Nephron (organoid): ENCODE data around the gene RAB32.

Experiments
- H3K27ac Mint-ChIP-seq, 3 experiments: 2 replicates each; pipeline ENCODE4 v1.8.0; 2020; ENCODE audit warnings: mixed read lengths in 3 of 3, mild to moderate bottlenecking in 2 of 3, moderate library complexity in 1 of 3
- H3K27me3 Mint-ChIP-seq: 2 replicates; pipeline ENCODE4 v1.8.0; 2021; ENCODE audit warnings: low read depth, mild to moderate bottlenecking, moderate library complexity, mixed read lengths
- H3K36me3 Mint-ChIP-seq: 2 replicates; pipeline ENCODE4 v1.8.0; 2020; ENCODE audit warnings: low read depth, mixed read lengths
- H3K4me1 Mint-ChIP-seq: 2 replicates; pipeline ENCODE4 v1.8.0; 2020; ENCODE audit warnings: mixed read lengths
- H3K4me3 Mint-ChIP-seq, 3 experiments: 2 replicates each; pipeline ENCODE4 v1.8.0; 2020; ENCODE audit warnings: mild to moderate bottlenecking in 3 of 3, mixed read lengths in 3 of 3, moderate library complexity in 2 of 3
- H3K9me3 Mint-ChIP-seq: 2 replicates; pipeline ENCODE4 v1.8.0; 2020; ENCODE audit warnings: mixed read lengths
- CTCF ChIP-seq, 3 experiments: fragments of 200-600 bp; sonication (generic); IDR thresholded peaks; one replicate each; pipeline ENCODE4 v1.5.0; 2021; ENCODE audit warnings: antibody characterized with exemption in 3 of 3; ENCODE audit not compliant: unreplicated experiment in 3 of 3

Gene RAB32

GRCh38 chr6:146590492-146590891, 46.9 kb downstream of the RAB32 start:
- Mint-ChIP-seq H3K27ac (no peak overlapping the region), H3K4me3 (no peak overlapping the region), H3K4me1 (no peaks in the 10 kb centered on the region), H3K36me3 (no peaks in the 10 kb centered on the region), H3K27me3 (no peaks in the 10 kb centered on the region), H3K9me3 (no peaks in the 10 kb centered on the region)
- TF ChIP-seq CTCF (IDR thresholded peaks at IDR 0.05; ENCODE audit: unreplicated experiment in 3 of 3) = no peak

- Mint-ChIP-seq H3K4me1 (peaks cover 8% of the 10 kb centered on the region), H3K4me3 (no peak overlapping the region), H3K9me3 (no peaks in the 10 kb centered on the region), H3K36me3 (no peaks in the 10 kb centered on the region), H3K27me3 (no peaks in the 10 kb centered on the region), H3K27ac (no peak overlapping the region)
- TF ChIP-seq CTCF (IDR thresholded peaks at IDR 0.05; ENCODE audit: unreplicated experiment in 3 of 3) = no peak
Observed at GRCh38 chr6:146592451-146592850, 48.8 kb downstream of the RAB32 start.

DNA sequence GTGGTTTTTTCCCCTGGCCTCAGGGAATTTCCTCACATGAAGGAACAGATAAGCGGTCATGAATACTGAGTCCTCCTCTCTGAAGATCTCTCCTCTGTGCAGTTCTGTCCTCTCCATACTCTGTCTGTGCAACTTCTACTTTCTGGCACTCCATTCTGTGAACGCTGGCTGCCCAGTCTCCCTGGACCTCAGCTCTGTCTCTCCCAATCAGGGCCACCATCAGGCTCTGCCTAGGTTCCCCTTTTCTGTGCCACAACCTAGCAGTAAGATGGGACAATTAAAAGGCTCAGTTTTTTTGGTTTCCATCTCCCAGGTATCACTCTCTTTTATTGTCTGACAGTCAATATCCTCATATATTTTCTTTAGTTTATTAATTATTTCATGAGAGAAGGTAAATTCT, 50.4 kb downstream of the RAB32 start:
- Mint-ChIP-seq H3K4me1 (peaks cover 20% of the 10 kb centered on the region), H3K4me3 (no peak overlapping the region), H3K36me3 (no peaks in the 10 kb centered on the region), H3K9me3 (no peaks in the 10 kb centered on the region), H3K27me3 (no peaks in the 10 kb centered on the region), H3K27ac (no peak overlapping the region)
- TF ChIP-seq CTCF (IDR thresholded peaks at IDR 0.05; ENCODE audit: unreplicated experiment in 3 of 3) = no peak

DNA sequence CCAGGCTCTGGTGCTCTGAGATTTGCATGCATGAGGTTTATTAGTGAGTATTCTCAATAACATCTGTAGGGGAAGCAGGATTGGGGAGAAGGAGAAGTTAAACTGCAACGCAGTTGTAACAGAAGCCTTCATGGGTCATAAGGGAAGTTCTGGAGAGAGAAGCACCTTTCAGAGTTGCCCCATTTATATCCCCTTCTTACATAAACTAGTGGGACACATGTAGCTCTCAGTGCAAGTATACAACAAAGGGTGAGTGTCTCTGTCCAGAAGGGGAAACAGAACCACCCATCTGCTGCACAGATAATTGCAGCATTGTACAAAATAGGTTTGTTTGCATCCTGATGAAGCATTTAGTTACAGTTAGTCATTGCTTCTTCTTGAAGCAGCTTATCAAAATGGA, 50.9 kb downstream of the RAB32 start:
- no peak for TF ChIP-seq CTCF (IDR thresholded peaks at IDR 0.05; ENCODE audit: unreplicated experiment in 3 of 3)
- Mint-ChIP-seq H3K4me1 (peaks cover 24% of the 10 kb centered on the region), H3K27me3 (no peaks in the 10 kb centered on the region), H3K36me3 (no peaks in the 10 kb centered on the region), H3K27ac (no peak overlapping the region), H3K9me3 (no peaks in the 10 kb centered on the region), H3K4me3 (no peak overlapping the region)

DNA sequence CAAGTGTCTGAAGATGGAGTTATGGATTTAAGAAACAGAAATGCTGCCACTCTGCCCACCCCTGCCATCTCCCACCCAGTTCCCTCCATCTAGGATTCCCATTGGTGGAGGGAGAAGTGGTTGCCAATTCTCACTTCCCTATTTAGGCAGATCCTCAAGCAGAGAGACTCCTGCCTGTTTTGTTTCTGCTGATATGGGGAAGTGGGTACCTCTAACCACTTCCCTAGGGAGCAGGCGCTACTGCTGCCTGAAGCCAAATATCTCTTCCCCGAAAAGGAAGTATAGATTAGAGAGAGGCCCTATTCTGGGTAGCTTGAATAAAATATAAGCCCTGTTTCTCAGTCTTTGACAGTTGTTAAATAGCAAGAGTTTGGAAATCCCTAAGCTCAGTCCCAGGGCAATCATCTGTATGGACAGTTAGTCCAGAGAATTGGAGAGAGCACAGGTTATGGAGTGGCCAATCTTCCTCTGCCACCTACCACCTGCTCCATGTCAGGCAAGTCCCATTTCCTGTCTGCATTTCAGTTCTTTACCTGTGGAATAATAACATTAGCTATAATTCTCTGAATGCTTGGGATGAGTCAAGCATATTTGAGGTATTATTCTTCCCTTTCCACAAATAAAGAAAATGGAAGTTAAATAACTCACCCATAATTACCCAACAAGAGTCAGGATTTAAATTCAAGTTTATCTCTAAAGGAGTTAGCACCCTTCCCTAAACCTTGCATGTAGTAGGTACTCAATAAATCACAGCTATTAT, 52.5 kb downstream of the RAB32 start:
- no peaks in the 10 kb centered on the region for H3K9me3 Mint-ChIP-seq

More for the DNA sequence above, 52.5 kb downstream of the RAB32 start:
- Mint-ChIP-seq H3K4me1 (peaks cover 24% of the 10 kb centered on the region), H3K36me3 (no peaks in the 10 kb centered on the region), H3K4me3 (no peak overlapping the region), H3K27me3 (no peaks in the 10 kb centered on the region), H3K27ac (no peak overlapping the region)
- no peak for TF ChIP-seq CTCF (IDR thresholded peaks at IDR 0.05; ENCODE audit: unreplicated experiment in 3 of 3)
